Measurements from ENCODE around the gene SCAMP4.
A peak's percentile ranks its signal among the peaks of the same experiment; 100 is the strongest.

The SCAMP4 gene

GRCh38 chr19:1905110-1905862 lies at the start of gene SCAMP4, which contains the start of gene ADAT3:
Gene SCAMP4, plus strand, starts transcription at chr19:1905399. Its CDS starts 9,621 bp downstream, at chr19:1915020.
Gene ADAT3, plus strand, starts transcription at chr19:1905399. Its CDS starts 6,649 bp downstream, at chr19:1912048.
- peak; percentile 97 for DNase-seq

- DNase-seq, result peak; percentile 71
Measured at GRCh38 chr19:1855828-1856255, 49.4 kb upstream of the SCAMP4 start.

GRCh38 chr19:1856345-1856697 lies 48.9 kb upstream of the SCAMP4 start:
- DNase-seq, result peak; percentile 87

- peak; percentile 74 for DNase-seq
Measured at GRCh38 chr19:1856698-1857603, 48.2 kb upstream of the SCAMP4 start.

GRCh38 chr19:1857648-1858326 lies 47.4 kb upstream of the SCAMP4 start:
- peak; percentile 65 for DNase-seq

GRCh38 chr19:1858412-1859081 lies 46.7 kb upstream of the SCAMP4 start:
- DNase-seq, result no peak

GRCh38 chr19:1859331-1859781 lies 45.8 kb upstream of the SCAMP4 start:
- no peak for DNase-seq

GRCh38 chr19:1860042-1860775 lies 45.0 kb upstream of the SCAMP4 start:
- DNase-seq, result peak; percentile 37

- no peak for DNase-seq
Measured at GRCh38 chr19:1860821-1861598, 44.2 kb upstream of the SCAMP4 start.

- no peak for DNase-seq
Measured at GRCh38 chr19:1861599-1862031, 43.6 kb upstream of the SCAMP4 start.

GRCh38 chr19:1862068-1862423 lies 43.2 kb upstream of the SCAMP4 start:
- DNase-seq, result no peak

GRCh38 chr19:1862424-1863327 lies 42.5 kb upstream of the SCAMP4 start:
- peak; percentile 44 for DNase-seq

GRCh38 chr19:1863328-1863637 lies 41.9 kb upstream of the SCAMP4 start, which contains the start of gene KLF16:
Gene KLF16, minus strand, starts transcription at chr19:1863579. Its CDS starts 82 bp downstream, at chr19:1863497.
- DNase-seq, result no peak

- peak; percentile 93 for DNase-seq
Measured at GRCh38 chr19:1863638-1864479, 41.3 kb upstream of the SCAMP4 start.

GRCh38 chr19:1864480-1865171 lies 40.6 kb upstream of the SCAMP4 start:
- DNase-seq, result peak; percentile 42

GRCh38 chr19:1865172-1866010 lies 39.8 kb upstream of the SCAMP4 start:
- no peak for DNase-seq

- DNase-seq, result no peak
Measured at GRCh38 chr19:1866693-1867348, 38.4 kb upstream of the SCAMP4 start.
